ENCODE measurements around the gene EPN3.

DNA sequence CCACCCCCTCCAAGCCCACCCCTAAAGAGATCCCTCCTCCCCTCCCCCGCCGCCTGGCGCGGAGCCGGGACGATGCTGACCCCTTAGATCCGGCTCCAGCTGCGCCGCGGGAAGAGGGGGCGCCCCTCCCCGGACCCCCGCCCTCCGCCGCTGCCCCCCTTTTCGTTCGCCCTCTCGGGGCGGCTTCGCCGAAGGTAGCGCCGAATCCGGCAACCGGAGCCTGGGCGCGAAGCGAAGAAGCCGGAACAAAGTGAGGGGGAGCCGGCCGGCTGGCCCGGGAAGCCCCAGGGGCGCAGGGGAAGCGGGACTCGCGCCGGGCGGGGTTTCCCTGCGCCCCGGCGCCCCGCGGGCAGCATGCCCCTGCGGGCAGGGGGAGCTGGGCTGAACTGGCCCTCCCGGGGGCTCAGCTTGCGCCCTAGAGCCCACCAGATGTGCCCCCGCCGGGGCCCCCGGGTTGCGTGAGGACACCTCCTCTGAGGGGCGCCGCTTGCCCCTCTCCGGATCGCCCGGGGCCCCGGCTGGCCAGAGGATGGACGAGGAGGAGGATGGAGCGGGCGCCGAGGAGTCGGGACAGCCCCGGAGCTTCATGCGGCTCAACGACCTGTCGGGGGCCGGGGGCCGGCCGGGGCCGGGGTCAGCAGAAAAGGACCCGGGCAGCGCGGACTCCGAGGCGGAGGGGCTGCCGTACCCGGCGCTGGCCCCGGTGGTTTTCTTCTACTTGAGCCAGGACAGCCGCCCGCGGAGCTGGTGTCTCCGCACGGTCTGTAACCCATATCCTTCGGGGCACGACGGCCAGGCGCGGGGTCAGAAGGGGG is 28.6 kb downstream of the EPN3 start:
- TF ChIP-seq POLR2A (IDR thresholded peaks at IDR 0.05), result no peak
- TF ChIP-seq POLR2AphosphoS5 (IDR thresholded peaks at IDR 0.05), result no peak
- TF ChIP-seq, protein P1, sequence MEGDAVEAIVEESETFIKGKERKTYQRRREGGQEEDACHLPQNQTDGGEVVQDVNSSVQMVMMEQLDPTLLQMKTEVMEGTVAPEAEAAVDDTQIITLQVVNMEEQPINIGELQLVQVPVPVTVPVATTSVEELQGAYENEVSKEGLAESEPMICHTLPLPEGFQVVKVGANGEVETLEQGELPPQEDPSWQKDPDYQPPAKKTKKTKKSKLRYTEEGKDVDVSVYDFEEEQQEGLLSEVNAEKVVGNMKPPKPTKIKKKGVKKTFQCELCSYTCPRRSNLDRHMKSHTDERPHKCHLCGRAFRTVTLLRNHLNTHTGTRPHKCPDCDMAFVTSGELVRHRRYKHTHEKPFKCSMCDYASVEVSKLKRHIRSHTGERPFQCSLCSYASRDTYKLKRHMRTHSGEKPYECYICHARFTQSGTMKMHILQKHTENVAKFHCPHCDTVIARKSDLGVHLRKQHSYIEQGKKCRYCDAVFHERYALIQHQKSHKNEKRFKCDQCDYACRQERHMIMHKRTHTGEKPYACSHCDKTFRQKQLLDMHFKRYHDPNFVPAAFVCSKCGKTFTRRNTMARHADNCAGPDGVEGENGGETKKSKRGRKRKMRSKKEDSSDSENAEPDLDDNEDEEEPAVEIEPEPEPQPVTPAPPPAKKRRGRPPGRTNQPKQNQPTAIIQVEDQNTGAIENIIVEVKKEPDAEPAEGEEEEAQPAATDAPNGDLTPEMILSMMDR (IDR thresholded peaks at IDR 0.05), result no peak
